Fibroblast of lung (primary cell): ENCODE data around the gene CCN5. TPM values are rescaled to one million over a fixed set of nuclear protein-coding genes. Genes with fewer than 3 reads are reported as not detected.

Experiments used
- DNase-seq, 2 donors: peaks; one replicate each; pipeline versions ENCODE4 v3.0.0 to v3.0.0-alpha.2; 2010; ENCODE audit warnings: low read depth in 2 of 2
- H2AFZ ChIP-seq: 2 replicates; pipeline ENCODE4 v1.5.1; 2012; ENCODE audit warnings: low read length, control low read depth, inconsistent platforms
- H3K27ac ChIP-seq: 2 replicates; pipeline ENCODE4 v1.5.1; 2011; ENCODE audit warnings: low read length, control low read depth; ENCODE audit not compliant: insufficient read depth
- H3K27me3 ChIP-seq: 2 replicates; pipeline ENCODE4 v1.5.1; 2011; ENCODE audit warnings: mild to moderate bottlenecking, low read length; ENCODE audit not compliant: control insufficient read depth, insufficient read depth
- H3K36me3 ChIP-seq: 2 replicates; pipeline ENCODE4 v1.5.1; 2011; ENCODE audit warnings: low read length; ENCODE audit not compliant: control insufficient read depth, insufficient read depth
- H3K4me1 ChIP-seq: 2 replicates; pipeline ENCODE4 v1.5.1; 2011; ENCODE audit warnings: low read length; ENCODE audit not compliant: control insufficient read depth, insufficient read depth; ENCODE audit errors: extremely low read depth
- H3K4me2 ChIP-seq: 2 replicates; pipeline ENCODE4 v1.5.1; 2011; ENCODE audit warnings: low read length, control low read depth; ENCODE audit not compliant: insufficient read depth; ENCODE audit errors: extremely low read depth
- H3K4me3 ChIP-seq, 4 experiments: fragments of 200-600 bp in 1 of 4; sonication (generic) in 1 of 4; replicated peaks in 1 of 4; 2 replicates each; pipeline ENCODE4 v1.5.1; 2011 to 2016; ENCODE audit warnings: low read length in 4 of 4, low read depth in 3 of 4, mild to moderate bottlenecking in 3 of 4, control low read depth in 2 of 4, inconsistent platforms in 1 of 4, mixed read lengths in 1 of 4; ENCODE audit not compliant: insufficient read depth in 1 of 4; ENCODE audit errors: control extremely low read depth in 1 of 4
- H3K79me2 ChIP-seq: 2 replicates; pipeline ENCODE4 v1.5.1; 2012; ENCODE audit warnings: mild to moderate bottlenecking, low read length, inconsistent platforms; ENCODE audit not compliant: control insufficient read depth, insufficient read depth
- H3K9ac ChIP-seq: 2 replicates; pipeline ENCODE4 v1.5.1; 2011; ENCODE audit warnings: mild to moderate bottlenecking, low read length, control low read depth; ENCODE audit not compliant: insufficient read depth
- H3K9me3 ChIP-seq: 2 replicates; pipeline ENCODE4 v1.5.1; 2012; ENCODE audit warnings: low read depth, low read length; ENCODE audit not compliant: control insufficient read depth, insufficient read depth
- H4K20me1 ChIP-seq: 2 replicates; pipeline ENCODE4 v1.5.1; 2011; ENCODE audit warnings: low read length; ENCODE audit not compliant: control insufficient read depth, insufficient read depth; ENCODE audit errors: extremely low read depth
- CTCF ChIP-seq, 2 donors: IDR thresholded peaks in 1 of 2; conservative IDR thresholded peaks in 1 of 2; 1 replicate in 1 of 2; 2 replicates in 1 of 2; pipeline ENCODE4 v1.5.1; 2011 to 2012; ENCODE audit warnings: low read length in 2 of 2, control low read depth in 1 of 2, inconsistent platforms in 1 of 2, low read depth in 1 of 2, mild to moderate bottlenecking in 1 of 2
- EZH2 ChIP-seq: IDR thresholded peaks from 2 replicates; pipeline ENCODE4 v1.5.1; 2012; ENCODE audit warnings: low read length, control low read depth, mild to moderate bottlenecking; ENCODE audit errors: missing control alignments
- polyA plus RNA-seq, 2 donors: library from polyadenylated mRNA; depleted of rRNA in 1 of 2; stranded (reverse) in 1 of 2; unstranded in 1 of 2; fragments of >200 nt; gene quantifications; 2 replicates each; pipeline ENCODE4 v1.2.1, GENCODE V29; 2011 to 2012; ENCODE audit warnings: missing spikeins in 1 of 2
- total RNA-seq: library from RNA; depleted of rRNA; stranded (reverse); fragments of >200 nt; gene quantifications from 2 replicates; pipeline ENCODE4 v1.2.1, GENCODE V29; 2014

CCN5 gene
- total and polyA plus RNA-seq, 2 donors (not counting 1 experiment from before 2014, with no cell fraction given) = 31.4 to 122 TPM

- DNase-seq = peak; percentile 77 to 83
- H3K9me3 ChIP-seq = no peaks in the 10 kb centered on the region
- no peak overlapping the region for H3K27ac ChIP-seq
- H3K4me3 ChIP-seq = no peak overlapping the region
- H4K20me1 ChIP-seq = no peaks in the 10 kb centered on the region
- H3K36me3 ChIP-seq = no peaks in the 10 kb centered on the region
- no peaks in the 10 kb centered on the region for H3K79me2 ChIP-seq
- peaks cover 34% of the 10 kb centered on the region for H3K4me1 ChIP-seq
- H2AFZ ChIP-seq = no peak overlapping the region
- H3K4me2 ChIP-seq = no peak overlapping the region
- TF ChIP-seq EZH2 (no peak), CTCF (conservative IDR thresholded peaks at IDR 0.05 in 1 of 2, IDR thresholded peaks at IDR 0.05 in 1 of 2; ENCODE audit: low read depth in 1 of 2, low read length in 2 of 2) (no peak)
- no peak overlapping the region for H3K9ac ChIP-seq
- H3K27me3 ChIP-seq = peaks cover 2% of the 10 kb centered on the region
These were observed 10.6 kb upstream of the CCN5 start for GRCh38 chr20:44704551-44704971.

DNA sequence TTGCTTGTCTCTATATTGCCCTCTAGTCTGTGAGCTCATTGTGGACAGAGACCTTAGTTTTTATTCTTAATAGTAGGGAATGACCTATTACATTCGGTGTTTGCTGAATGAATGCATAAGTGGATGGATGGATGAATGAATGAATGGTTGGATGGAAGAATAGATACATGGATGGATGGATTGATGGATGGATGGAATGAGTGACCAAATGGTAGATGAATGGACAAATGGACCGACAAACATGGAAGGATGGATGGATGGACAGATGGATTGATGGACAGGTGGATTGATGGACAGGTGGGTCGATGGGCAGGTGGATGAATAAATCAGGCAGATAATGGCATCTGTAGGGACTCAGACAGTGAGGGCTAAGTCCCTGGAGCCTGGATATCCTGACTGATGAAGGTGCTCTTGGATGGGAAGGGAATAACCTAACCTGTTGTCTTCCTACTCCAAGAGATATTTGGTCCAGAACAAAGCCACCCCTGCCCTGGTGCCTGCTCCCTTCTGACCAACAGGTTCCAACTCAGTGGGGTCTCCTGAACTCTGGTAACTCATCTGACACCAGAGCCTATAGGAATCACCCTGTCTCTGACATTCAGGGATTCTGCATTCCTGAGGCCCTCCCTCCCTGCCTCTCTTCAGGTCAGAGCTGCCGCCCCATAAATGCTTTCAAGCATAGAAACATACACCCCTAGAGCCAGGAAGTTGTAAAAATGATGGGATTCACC is 9.6 kb upstream of the CCN5 start:
- no peak overlapping the region for H2AFZ ChIP-seq
- no peak overlapping the region for H3K4me3 ChIP-seq
- no peaks in the 10 kb centered on the region for H3K27me3 ChIP-seq
- no peaks in the 10 kb centered on the region for H4K20me1 ChIP-seq
- no peak overlapping the region for H3K4me2 ChIP-seq
- H3K27ac ChIP-seq = no peak overlapping the region
- H3K36me3 ChIP-seq = no peaks in the 10 kb centered on the region
- H3K79me2 ChIP-seq = no peaks in the 10 kb centered on the region
- no peak overlapping the region for H3K9ac ChIP-seq
- no peak for DNase-seq
- TF ChIP-seq EZH2 (no peak), CTCF (conservative IDR thresholded peaks at IDR 0.05 in 1 of 2, IDR thresholded peaks at IDR 0.05 in 1 of 2; ENCODE audit: low read depth in 1 of 2, low read length in 2 of 2) (no peak)
- H3K4me1 ChIP-seq = peaks cover 34% of the 10 kb centered on the region
- H3K9me3 ChIP-seq = no peaks in the 10 kb centered on the region

DNA sequence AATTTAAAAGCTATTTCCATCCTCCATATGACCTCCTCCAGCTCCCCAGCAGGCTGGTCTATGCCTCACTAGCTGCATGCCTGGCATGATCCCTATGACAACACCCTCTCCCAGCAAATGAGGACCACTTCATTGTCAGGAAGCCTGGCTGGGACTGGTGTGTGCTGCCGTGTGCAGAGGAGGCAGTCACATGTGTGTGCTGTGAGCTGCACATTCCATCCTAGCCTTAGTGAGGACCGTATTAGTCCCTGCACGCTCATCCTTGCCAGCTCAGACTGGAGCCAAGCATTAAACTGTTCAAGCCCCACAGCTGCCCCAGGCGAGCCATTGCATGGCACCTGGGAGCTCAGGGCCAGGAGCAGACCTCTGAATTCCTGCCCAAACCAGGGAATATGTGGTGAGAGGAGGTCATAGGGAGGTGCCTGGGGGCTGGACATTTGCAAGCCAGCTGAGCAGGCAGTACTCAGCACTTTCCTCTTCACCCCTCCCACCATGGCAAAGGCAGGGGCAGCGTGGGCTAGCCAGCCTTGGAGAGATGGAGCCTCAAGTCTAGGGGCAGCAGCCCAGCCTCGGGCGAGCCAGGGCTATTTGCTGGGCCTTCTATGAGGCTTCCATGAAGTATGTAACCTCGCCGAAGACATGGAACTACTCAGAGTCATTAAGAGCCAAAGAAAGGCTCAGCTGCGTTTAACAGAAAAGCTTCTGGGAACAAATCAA is 8.7 kb upstream of the CCN5 start:
- no peak overlapping the region for H3K9ac ChIP-seq
- peaks cover 34% of the 10 kb centered on the region for H3K4me1 ChIP-seq
- TF ChIP-seq CTCF (conservative IDR thresholded peaks at IDR 0.05 in 1 of 2, IDR thresholded peaks at IDR 0.05 in 1 of 2; ENCODE audit: low read depth in 1 of 2, low read length in 2 of 2) = no peak
- no peak for TF ChIP-seq EZH2

More for the DNA sequence above, 8.7 kb upstream of the CCN5 start:
- no peaks in the 10 kb centered on the region for H3K79me2 ChIP-seq
- H3K4me3 ChIP-seq = no peak overlapping the region
- H3K9me3 ChIP-seq = no peaks in the 10 kb centered on the region
- no peaks in the 10 kb centered on the region for H4K20me1 ChIP-seq
- no peak overlapping the region for H3K4me2 ChIP-seq
- no peak overlapping the region for H2AFZ ChIP-seq
- peak in 1 of 2 donors; percentile 55 for DNase-seq
- no peak overlapping the region for H3K27ac ChIP-seq
- no peaks in the 10 kb centered on the region for H3K36me3 ChIP-seq
- H3K27me3 ChIP-seq = peaks cover 2% of the 10 kb centered on the region
